HEK293 (cell line): Measurements from ENCODE around the gene EEF1AKMT3.

ENCODE experiments used
- CTCF ChIA-PET: fragments of 350-600 bp; formaldehyde crosslinking; extraction: SDS; loops from one replicate; lab custom pipeline; 2021; ENCODE audit warnings: antibody characterized with exemption; lab: Yijun Ruan, JAX
- POLR2A ChIA-PET: fragments of 300-600 bp; formaldehyde crosslinking; extraction: SDS; loops from one replicate; lab custom pipeline; 2020; ENCODE audit warnings: antibody characterized with exemption, inconsistent platforms; lab: Yijun Ruan, JAX
- H3K27ac ChIP-seq: fragments of 200-500 bp; sonication (Bioruptor generic); 2 replicates; pipeline ENCODE4 v1.5.1; 2014; ENCODE audit warnings: low read depth, low read length, control low read depth, inconsistent platforms; ENCODE audit errors: extremely low read depth
- H3K36me3 ChIP-seq, 2 experiments: fragments of 200-500 bp in 1 of 2; sonication (Bioruptor generic) in 1 of 2; 1 replicate in 1 of 2; 2 replicates in 1 of 2; pipeline ENCODE4 v1.5.1; 2014 to 2017; ENCODE audit warnings: inconsistent platforms in 2 of 2, low read length in 2 of 2; ENCODE audit not compliant: control insufficient read depth in 2 of 2, insufficient read depth in 1 of 2
- H3K4me1 ChIP-seq: fragments of 200-500 bp; sonication (Bioruptor generic); 2 replicates; pipeline ENCODE4 v1.5.1; 2014; ENCODE audit warnings: mild to moderate bottlenecking, low read length, inconsistent platforms; ENCODE audit not compliant: control insufficient read depth, insufficient read depth
- H3K4me3 ChIP-seq: 2 replicates; pipeline ENCODE4 v1.5.1; 2011; ENCODE audit warnings: low read depth, mild to moderate bottlenecking, control low read depth, low read length, moderate library complexity
- H3K9me3 ChIP-seq: fragments of 200-500 bp; sonication (Bioruptor generic); 2 replicates; pipeline ENCODE4 v1.5.1; 2014; ENCODE audit warnings: low read depth, low read length, inconsistent platforms; ENCODE audit not compliant: control insufficient read depth, insufficient read depth
- BCL11B ChIP-seq: fragments of 450-650 bp; formaldehyde crosslinking; IDR thresholded peaks from 2 replicates; pipeline ENCODE4 v1.5.1; 2016; ENCODE audit warnings: low read depth, missing biosample characterization, missing genetic modification characterization
- GLI2 ChIP-seq: fragments of 450-650 bp; formaldehyde crosslinking; IDR thresholded peaks from 2 replicates; pipeline ENCODE4; 2017; ENCODE audit warnings: missing biosample characterization, missing genetic modification characterization, low read depth, borderline replicate concordance
- KLF8 ChIP-seq: fragments of 450-650 bp; formaldehyde crosslinking; IDR thresholded peaks from 2 replicates; pipeline ENCODE4 v1.5.1; 2016; ENCODE audit warnings: missing biosample characterization, missing genetic modification characterization
- ZBTB10 ChIP-seq: fragments of 450-650 bp; formaldehyde crosslinking; IDR thresholded peaks from 2 replicates; pipeline ENCODE4 v1.5.1; 2016; ENCODE audit warnings: missing biosample characterization, missing genetic modification characterization
- ZBTB17 ChIP-seq: fragments of 450-650 bp; formaldehyde crosslinking; IDR thresholded peaks from 2 replicates; pipeline ENCODE4 v1.5.1; 2016; ENCODE audit warnings: missing biosample characterization, missing genetic modification characterization
- ZBTB48 ChIP-seq: fragments of 450-650 bp; formaldehyde crosslinking; IDR thresholded peaks from 2 replicates; pipeline ENCODE4 v1.5.1; 2016; ENCODE audit warnings: missing biosample characterization, missing genetic modification characterization
- ZNF513 ChIP-seq: fragments of 450-650 bp; IDR thresholded peaks from 2 replicates; pipeline ENCODE4 v1.5.1; 2018; ENCODE audit warnings: missing biosample characterization, missing genetic modification characterization
- ZNF521 ChIP-seq: fragments of 450-650 bp; formaldehyde crosslinking; IDR thresholded peaks from 2 replicates; pipeline ENCODE4 v1.5.1; 2017; ENCODE audit warnings: missing biosample characterization, mild to moderate bottlenecking, missing genetic modification characterization
- ZNF600 ChIP-seq: fragments of 450-650 bp; formaldehyde crosslinking; IDR thresholded peaks from 2 replicates; pipeline ENCODE4 v1.5.1; 2016; ENCODE audit warnings: missing biosample characterization, missing genetic modification characterization
- ZNF629 ChIP-seq: fragments of 450-650 bp; formaldehyde crosslinking; IDR thresholded peaks from 2 replicates; pipeline ENCODE4 v1.5.1; 2017; ENCODE audit warnings: missing biosample characterization, missing genetic modification characterization
- ZNF747 ChIP-seq: fragments of 450-650 bp; formaldehyde crosslinking; IDR thresholded peaks from 2 replicates; pipeline ENCODE4 v1.5.1; 2016; ENCODE audit warnings: missing biosample characterization, missing genetic modification characterization
- ZSCAN30 ChIP-seq: fragments of 450-650 bp; IDR thresholded peaks from 2 replicates; pipeline ENCODE4 v1.5.1; 2018; ENCODE audit warnings: missing biosample characterization, mild to moderate bottlenecking, missing genetic modification characterization, moderate library complexity

The EEF1AKMT3 gene

GRCh38 chr12:57726884-57727757 is 45.3 kb upstream of the EEF1AKMT3 start (continued):
- TF ChIP-seq ZNF513 (tag by site-specific recombination) (no peak), ZBTB48 (tag by site-specific recombination) (peak; percentile 18; the same call in 1 of the 2 replicates), BCL11B (tag by site-specific recombination) (no peak), ZNF747 (tag by site-specific recombination) (no peak), ZNF629 (tag by site-specific recombination) (no peak), ZNF600 (tag by site-specific recombination) (peak; percentile 77), KLF8 (tag by site-specific recombination) (no peak), ZNF521 (tag by site-specific recombination) (no peak)

DNA sequence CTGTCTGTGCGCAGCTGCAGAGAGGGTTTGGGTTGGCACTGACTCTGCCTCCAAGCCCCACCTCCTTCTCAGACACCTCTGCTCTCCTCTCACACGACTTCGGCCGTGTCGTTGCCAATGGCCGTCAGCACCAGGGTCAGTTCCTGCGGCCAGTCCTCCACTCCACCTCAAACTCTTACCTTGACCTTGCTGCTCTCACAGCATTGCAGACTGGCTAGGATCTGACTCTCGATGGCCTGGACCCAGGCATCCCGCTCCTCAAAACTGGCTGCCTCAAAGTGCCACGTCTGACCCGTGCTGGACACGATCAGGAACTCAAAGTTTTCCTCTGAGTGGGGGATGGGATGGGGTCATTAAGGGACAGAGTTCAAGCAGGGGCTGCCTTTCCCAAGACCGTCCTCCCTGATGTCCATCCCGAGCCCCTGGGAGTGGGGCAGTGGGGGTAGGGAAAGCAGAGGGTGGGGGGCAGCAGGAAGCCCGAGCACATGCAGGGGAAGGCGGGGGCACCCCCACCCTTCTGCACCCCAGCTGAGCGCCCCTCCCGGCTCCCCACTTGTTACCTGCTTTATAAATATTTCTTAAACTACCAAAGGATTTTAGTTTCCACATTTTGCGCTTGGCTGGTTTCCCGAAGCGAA is 44.5 kb upstream of the EEF1AKMT3 start:
- no peak overlapping the region for H3K4me3 ChIP-seq
- CTCF ChIA-PET: interaction anchor here (3.9 kb wide), 1 partner anchor 16 kb away, joined by 22 read pairs; the partner anchor contains the start of gene TSPAN31
- no peaks in the 10 kb centered on the region for H3K4me1 ChIP-seq
- H3K9me3 ChIP-seq: no peaks in the 10 kb centered on the region
- 0 out of 2 replicates have a peak, but pooled peaks have one; percentile 5 for TF ChIP-seq ZNF600 (tag by site-specific recombination)
- no peak for TF ChIP-seq GLI2 (tag by site-specific recombination)
- POLR2A ChIA-PET: no interaction called here
- no peak overlapping the region for H3K27ac ChIP-seq
- H3K36me3 ChIP-seq: no peaks in the 10 kb centered on the region

DNA sequence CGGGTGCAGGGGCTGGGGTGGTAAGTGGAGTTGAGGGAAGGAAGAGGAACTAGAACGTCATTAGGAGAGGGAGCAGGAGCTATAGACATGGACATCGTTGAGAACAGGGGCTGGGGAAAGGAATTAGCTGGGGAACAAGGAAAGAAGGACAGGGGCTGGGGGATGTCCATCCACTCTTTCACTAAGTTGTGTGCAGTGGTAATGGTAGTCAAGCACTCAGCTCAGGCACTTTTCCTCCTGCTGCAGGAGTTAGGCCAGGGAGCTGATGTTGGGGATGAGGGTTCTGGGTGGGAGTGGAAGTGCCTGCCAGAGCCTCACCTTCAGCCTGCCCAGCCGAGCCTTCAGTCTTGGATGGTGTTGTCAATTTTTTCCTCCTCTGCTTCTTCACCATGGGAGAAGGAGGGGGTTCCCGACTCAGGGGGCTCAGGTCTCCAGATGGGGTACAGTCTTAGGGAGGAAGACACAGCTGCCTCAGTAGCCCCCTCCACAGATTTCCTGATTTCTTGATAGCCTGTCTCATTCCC is 43.0 kb upstream of the EEF1AKMT3 start:
- Histone ChIP-seq H3K27ac (no peak overlapping the region), H3K36me3 (no peaks in the 10 kb centered on the region), H3K9me3 (no peaks in the 10 kb centered on the region), H3K4me3 (no peak overlapping the region), H3K4me1 (no peaks in the 10 kb centered on the region)
- ChIA-PET CTCF (no interaction called here), POLR2A (interaction anchor here (0.8 kb wide), 1 partner anchor 19 kb away, joined by 4 read pairs; no protein-coding TSS in a partner anchor)
- TF ChIP-seq ZBTB17 (tag by site-specific recombination) (peak; percentile 58), ZSCAN30 (tag by site-specific recombination) (no peak), ZBTB10 (no peak), ZNF600 (tag by site-specific recombination) (peak; percentile 48; the same call in 1 of the 2 replicates)
